LHCN-M2 (cell line): ENCODE results near the gene DYSF. TPM values are rescaled to one million over a fixed set of nuclear protein-coding genes. Genes with fewer than 3 reads are reported as not detected.
A peak's percentile ranks its signal among the peaks of the same experiment; 100 is the strongest.

ENCODE experiments used
- DNase-seq: peaks from one replicate; pipeline ENCODE4 v3.0.0-alpha.2; 2012; ENCODE audit warnings: low read depth
- total RNA-seq: library from RNA; depleted of rRNA; stranded (reverse); fragments of >200 nt; gene quantifications from 2 replicates; pipeline ENCODE4 v1.2.3, GENCODE V29; 2014

Gene DYSF
- total RNA-seq, 1 experiment from 2014 or later, result 59.5 TPM

- DNase-seq, result no peak
Observed at GRCh38 chr2:71614976-71615766, 161.8 kb downstream of the DYSF start.

- DNase-seq, result no peak
Observed at GRCh38 chr2:71615767-71616730, 162.7 kb downstream of the DYSF start.

- no peak for DNase-seq
Observed at GRCh38 chr2:71617266-71617665, 163.9 kb downstream of the DYSF start.

- DNase-seq, result no peak
Observed at GRCh38 chr2:71618327-71619113, 165.2 kb downstream of the DYSF start.

- DNase-seq, result no peak
Observed at GRCh38 chr2:71619230-71619741, 165.9 kb downstream of the DYSF start.

GRCh38 chr2:71620116-71620515, 166.8 kb downstream of the DYSF start:
- DNase-seq, result no peak

GRCh38 chr2:71620851-71621251, 167.5 kb downstream of the DYSF start:
- DNase-seq, result no peak

GRCh38 chr2:71629273-71629672, 175.9 kb downstream of the DYSF start:
- DNase-seq, result no peak

GRCh38 chr2:71629771-71630453, 176.6 kb downstream of the DYSF start:
- no peak for DNase-seq

- peak; percentile 49 for DNase-seq
Observed at GRCh38 chr2:71630454-71631328, 177.3 kb downstream of the DYSF start.

- DNase-seq, result peak; percentile 37
Observed at GRCh38 chr2:71631411-71631931, 178.1 kb downstream of the DYSF start.

GRCh38 chr2:71633086-71633485, 179.7 kb downstream of the DYSF start:
- no peak for DNase-seq

GRCh38 chr2:71634567-71634966, 181.2 kb downstream of the DYSF start:
- no peak for DNase-seq

GRCh38 chr2:71635798-71636197, 182.4 kb downstream of the DYSF start:
- DNase-seq, result no peak

GRCh38 chr2:71637168-71637567, 183.8 kb downstream of the DYSF start:
- no peak for DNase-seq

GRCh38 chr2:71637736-71638135, 184.4 kb downstream of the DYSF start:
- peak; percentile 41 for DNase-seq

GRCh38 chr2:71639735-71640134, 186.4 kb downstream of the DYSF start:
- no peak for DNase-seq

- DNase-seq, result peak; percentile 96
Observed at GRCh38 chr2:71640489-71640888, 187.1 kb downstream of the DYSF start.

- no peak for DNase-seq
Observed at GRCh38 chr2:71643674-71644357, 190.5 kb downstream of the DYSF start.
